Measurements from ENCODE around the gene ZNF333.

DNA sequence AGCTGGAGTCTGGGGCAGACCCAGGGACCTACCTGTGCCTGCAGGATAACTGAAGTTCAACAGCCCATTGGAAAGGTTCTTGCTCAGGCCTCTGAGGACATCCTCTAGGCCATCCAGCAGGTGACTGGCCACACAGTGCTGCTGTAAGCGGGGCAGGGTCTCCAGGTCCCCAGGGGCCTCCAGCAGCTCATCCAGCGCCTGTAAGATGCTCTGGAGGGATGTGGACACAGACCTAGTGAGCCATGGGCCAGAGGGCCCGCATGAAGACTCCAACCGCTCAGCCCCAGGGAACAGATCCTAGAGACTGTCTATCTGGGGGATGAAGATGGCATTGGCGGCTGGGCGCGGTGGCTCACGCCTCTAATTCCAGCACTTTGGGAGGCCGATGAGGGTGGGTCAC, 74.6 kb downstream of the ZNF333 start:
- TF ChIP-seq, protein P1, sequence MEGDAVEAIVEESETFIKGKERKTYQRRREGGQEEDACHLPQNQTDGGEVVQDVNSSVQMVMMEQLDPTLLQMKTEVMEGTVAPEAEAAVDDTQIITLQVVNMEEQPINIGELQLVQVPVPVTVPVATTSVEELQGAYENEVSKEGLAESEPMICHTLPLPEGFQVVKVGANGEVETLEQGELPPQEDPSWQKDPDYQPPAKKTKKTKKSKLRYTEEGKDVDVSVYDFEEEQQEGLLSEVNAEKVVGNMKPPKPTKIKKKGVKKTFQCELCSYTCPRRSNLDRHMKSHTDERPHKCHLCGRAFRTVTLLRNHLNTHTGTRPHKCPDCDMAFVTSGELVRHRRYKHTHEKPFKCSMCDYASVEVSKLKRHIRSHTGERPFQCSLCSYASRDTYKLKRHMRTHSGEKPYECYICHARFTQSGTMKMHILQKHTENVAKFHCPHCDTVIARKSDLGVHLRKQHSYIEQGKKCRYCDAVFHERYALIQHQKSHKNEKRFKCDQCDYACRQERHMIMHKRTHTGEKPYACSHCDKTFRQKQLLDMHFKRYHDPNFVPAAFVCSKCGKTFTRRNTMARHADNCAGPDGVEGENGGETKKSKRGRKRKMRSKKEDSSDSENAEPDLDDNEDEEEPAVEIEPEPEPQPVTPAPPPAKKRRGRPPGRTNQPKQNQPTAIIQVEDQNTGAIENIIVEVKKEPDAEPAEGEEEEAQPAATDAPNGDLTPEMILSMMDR (IDR thresholded peaks at IDR 0.05; ENCODE audit: extremely low read depth in 1 of 2, insufficient read depth in 1 of 2, low read depth in 1 of 2, low read length in 2 of 2), result no peak
- no peak for TF ChIP-seq POLR2A (IDR thresholded peaks at IDR 0.05; ENCODE audit: low read depth, low read length)
- TF ChIP-seq, protein P2, sequence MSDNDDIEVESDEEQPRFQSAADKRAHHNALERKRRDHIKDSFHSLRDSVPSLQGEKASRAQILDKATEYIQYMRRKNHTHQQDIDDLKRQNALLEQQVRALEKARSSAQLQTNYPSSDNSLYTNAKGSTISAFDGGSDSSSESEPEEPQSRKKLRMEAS (IDR thresholded peaks at IDR 0.05; ENCODE audit: insufficient read depth, insufficient read length), result no peak
- TF ChIP-seq EZH2 (IDR thresholded peaks at IDR 0.05; ENCODE audit: borderline replicate concordance, low read depth, low read length, severe bottlenecking), result no peak
